Fibroblast of skin of back (primary cell): ENCODE data around the gene IL1RAPL1.

Experiments
- DNase-seq: peaks from one replicate; pipeline ENCODE4 v3.0.0-alpha.2; 2013

IL1RAPL1 gene

GRCh38 chrX:29662759-29663503 lies 1075.7 kb downstream of the IL1RAPL1 start:
- DNase-seq, result peak; percentile 87

- no peak for DNase-seq
Measured at GRCh38 chrX:29665532-29665931, 1078.3 kb downstream of the IL1RAPL1 start.

- DNase-seq, result peak; percentile 34
Measured at GRCh38 chrX:29666366-29666765, 1079.1 kb downstream of the IL1RAPL1 start.

- DNase-seq, result peak; percentile 13
Measured at GRCh38 chrX:29671421-29671820, 1084.2 kb downstream of the IL1RAPL1 start.

GRCh38 chrX:29687687-29688086 lies 1100.4 kb downstream of the IL1RAPL1 start:
- peak; percentile 40 for DNase-seq

- peak; percentile 33 for DNase-seq
Measured at GRCh38 chrX:29690061-29690460, 1102.8 kb downstream of the IL1RAPL1 start.

- DNase-seq, result no peak
Measured at GRCh38 chrX:29691044-29691443, 1103.8 kb downstream of the IL1RAPL1 start.

GRCh38 chrX:29693912-29694311 lies 1106.7 kb downstream of the IL1RAPL1 start:
- DNase-seq, result no peak

- no peak for DNase-seq
Measured at GRCh38 chrX:29699239-29699638, 1112.0 kb downstream of the IL1RAPL1 start.

GRCh38 chrX:29707088-29707487 lies 1119.8 kb downstream of the IL1RAPL1 start:
- no peak for DNase-seq

GRCh38 chrX:29721152-29721551 lies 1133.9 kb downstream of the IL1RAPL1 start:
- DNase-seq, result no peak

GRCh38 chrX:29724316-29724715 lies 1137.1 kb downstream of the IL1RAPL1 start:
- no peak for DNase-seq

GRCh38 chrX:29726811-29727210 lies 1139.6 kb downstream of the IL1RAPL1 start:
- DNase-seq, result no peak

GRCh38 chrX:29728639-29729038 lies 1141.4 kb downstream of the IL1RAPL1 start:
- no peak for DNase-seq

- no peak for DNase-seq
Measured at GRCh38 chrX:29744966-29745365, 1157.7 kb downstream of the IL1RAPL1 start.

GRCh38 chrX:29746326-29746725 lies 1159.1 kb downstream of the IL1RAPL1 start:
- DNase-seq, result peak; percentile 78

GRCh38 chrX:29762006-29762405 lies 1174.8 kb downstream of the IL1RAPL1 start:
- no peak for DNase-seq

- no peak for DNase-seq
Measured at GRCh38 chrX:29775890-29776289, 1188.6 kb downstream of the IL1RAPL1 start.

- DNase-seq, result no peak
Measured at GRCh38 chrX:29787656-29788055, 1200.4 kb downstream of the IL1RAPL1 start.

GRCh38 chrX:29788991-29789699 lies 1201.9 kb downstream of the IL1RAPL1 start:
- no peak for DNase-seq

GRCh38 chrX:29792335-29792734 lies 1205.1 kb downstream of the IL1RAPL1 start:
- DNase-seq, result no peak

- no peak for DNase-seq
Measured at GRCh38 chrX:29797156-29797555, 1209.9 kb downstream of the IL1RAPL1 start.

- no peak for DNase-seq
Measured at GRCh38 chrX:29798469-29798868, 1211.2 kb downstream of the IL1RAPL1 start.

GRCh38 chrX:29813174-29813573 lies 1225.9 kb downstream of the IL1RAPL1 start:
- no peak for DNase-seq
